CD4-positive, CD25-positive, alpha-beta regulatory T cell (primary cell): ENCODE measurements around the gene RBP5. TPM values are rescaled to one million over a fixed set of nuclear protein-coding genes. Genes with fewer than 3 reads are reported as not detected.

Source experiments
- ATAC-seq, 2 donors: fragments of 150-1000 bp; cut with Tn5 transposase; one replicate each; pipeline ENCODE4 v1.10.0; 2021; ENCODE audit warnings: low read depth in 2 of 2, moderate number of reproducible peaks in 2 of 2, moderate library complexity in 1 of 2
- DNase-seq, 3 donors: peaks; one replicate each; pipeline versions ENCODE4 v3.0.0 to v3.0.0-alpha.2; 2012 to 2022; ENCODE audit warnings: mixed read lengths in 1 of 3
- H3K27ac ChIP-seq: one replicate; pipeline ENCODE4 v1.7.0; 2013; ENCODE audit warnings: mild to moderate bottlenecking, low read length; ENCODE audit not compliant: insufficient read depth, poor library complexity, severe bottlenecking
- H3K27me3 ChIP-seq: one replicate; pipeline ENCODE4 v1.7.0; 2013; ENCODE audit warnings: low read length; ENCODE audit not compliant: control insufficient read depth, insufficient read depth
- H3K36me3 ChIP-seq: one replicate; pipeline ENCODE4 v1.7.0; 2013; ENCODE audit warnings: mild to moderate bottlenecking, low read length, moderate library complexity; ENCODE audit not compliant: control insufficient read depth, insufficient read depth
- H3K4me1 ChIP-seq: 2 replicates; pipeline ENCODE4 v1.7.0; 2013; ENCODE audit warnings: mild to moderate bottlenecking, low read length; ENCODE audit not compliant: insufficient read depth, control insufficient read depth, poor library complexity, severe bottlenecking
- H3K4me3 ChIP-seq: one replicate; pipeline ENCODE4 v1.7.0; 2013; ENCODE audit warnings: low read depth, mild to moderate bottlenecking, low read length, moderate library complexity
- H3K9me3 ChIP-seq, 2 experiments: 1 replicate in 1 of 2; 2 replicates in 1 of 2; pipeline ENCODE4 v1.7.0; 2013; ENCODE audit warnings: low read length in 2 of 2, mild to moderate bottlenecking in 1 of 2, moderate library complexity in 1 of 2; ENCODE audit not compliant: control insufficient read depth in 2 of 2
- H3K27ac Mint-ChIP-seq, 3 donors: one replicate each; pipeline ENCODE4 v1.8.0; 2020 to 2022; ENCODE audit warnings: mild to moderate bottlenecking in 3 of 3, mixed read lengths in 3 of 3, moderate library complexity in 2 of 3
- H3K27me3 Mint-ChIP-seq: one replicate; pipeline ENCODE4 v1.8.0; 2022; ENCODE audit warnings: mild to moderate bottlenecking, mixed read lengths
- H3K36me3 Mint-ChIP-seq: one replicate; pipeline ENCODE4 v1.8.0; 2020; ENCODE audit warnings: mixed read lengths
- H3K4me1 Mint-ChIP-seq, 4 donors: one replicate each; pipeline ENCODE4 v1.8.0; 2020 to 2022; ENCODE audit warnings: mixed read lengths in 4 of 4, mild to moderate bottlenecking in 1 of 4
- H3K4me3 Mint-ChIP-seq, 4 donors: one replicate each; pipeline ENCODE4 v1.8.0; 2020 to 2022; ENCODE audit warnings: mild to moderate bottlenecking in 4 of 4, mixed read lengths in 4 of 4, moderate library complexity in 3 of 4
- H3K9me3 Mint-ChIP-seq, 7 donors: one replicate each; pipeline ENCODE4 v1.8.0; 2020 to 2022; ENCODE audit warnings: mixed read lengths in 7 of 7, mild to moderate bottlenecking in 3 of 7, moderate library complexity in 2 of 7
- polyA plus RNA-seq, 4 donors: library from polyadenylated mRNA; unstranded; fragments of 300-500 nt; fragmentation: Illumina TruSeq; gene quantifications; one replicate each; pipeline ENCODE4 v1.2.3, GENCODE V29; 2021
- total RNA-seq: library from RNA; stranded (reverse); gene quantifications from one replicate; pipeline ENCODE4 v1.2.3, GENCODE V29; 2022

RBP5 gene
- total and polyA plus RNA-seq, 5 donors from 2014 or later, result not detected

DNA sequence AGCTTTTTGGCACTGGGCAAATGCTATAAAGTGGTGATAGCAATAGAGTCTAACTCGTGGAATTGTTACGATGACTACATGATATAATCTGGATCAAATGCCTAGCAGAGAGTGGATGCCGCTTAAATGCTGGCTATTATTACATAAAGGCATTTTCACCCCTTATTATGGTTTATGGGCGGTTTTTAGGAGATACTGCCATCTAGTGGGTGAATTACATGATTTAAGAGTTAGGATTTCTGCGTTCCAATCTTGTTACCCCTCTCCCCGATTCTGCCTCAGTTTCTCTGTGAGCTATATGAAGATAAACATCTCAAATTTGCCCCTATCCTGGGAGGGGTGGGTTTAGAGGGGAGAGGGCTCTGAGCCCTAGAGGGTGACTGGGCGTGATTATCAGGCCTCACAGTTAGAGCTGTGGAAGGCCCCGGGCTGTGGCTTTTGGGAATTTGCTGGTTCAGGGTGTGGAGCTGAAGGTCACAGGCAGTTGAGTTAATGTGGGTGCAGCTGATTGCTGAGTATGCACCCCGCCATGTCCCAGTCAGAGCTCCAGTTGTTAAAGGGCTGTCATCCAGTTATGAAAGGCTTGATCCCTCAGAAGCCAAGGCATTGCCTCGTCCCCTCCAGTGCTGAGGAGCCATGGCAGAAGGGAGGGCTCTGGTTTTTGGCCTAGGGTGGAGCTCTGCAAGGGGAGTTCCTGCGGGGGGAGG lies 15.9 kb upstream of the RBP5 start:
- peaks cover 0 to 3% (median under 1%) of the 10 kb centered on the region in 4 donors for H3K4me1 Mint-ChIP-seq
- H3K4me3 Mint-ChIP-seq, result no peak overlapping the region
- Histone ChIP-seq H3K27ac (no peak overlapping the region), H3K9me3 (no peaks in the 10 kb centered on the region), H3K4me3 (no peak overlapping the region), H3K4me1 (no peaks in the 10 kb centered on the region), H3K36me3 (peaks cover 33% of the 10 kb centered on the region), H3K27me3 (no peaks in the 10 kb centered on the region)
- H3K9me3 Mint-ChIP-seq, result no peaks in the 10 kb centered on the region
- no peaks in the 10 kb centered on the region for H3K27me3 Mint-ChIP-seq
- H3K36me3 Mint-ChIP-seq, result peaks cover 44% of the 10 kb centered on the region
- peak in 2 of 3 donors; percentile 27 to 54 for DNase-seq
- no peak for ATAC-seq
- H3K27ac Mint-ChIP-seq, result no peak overlapping the region

DNA sequence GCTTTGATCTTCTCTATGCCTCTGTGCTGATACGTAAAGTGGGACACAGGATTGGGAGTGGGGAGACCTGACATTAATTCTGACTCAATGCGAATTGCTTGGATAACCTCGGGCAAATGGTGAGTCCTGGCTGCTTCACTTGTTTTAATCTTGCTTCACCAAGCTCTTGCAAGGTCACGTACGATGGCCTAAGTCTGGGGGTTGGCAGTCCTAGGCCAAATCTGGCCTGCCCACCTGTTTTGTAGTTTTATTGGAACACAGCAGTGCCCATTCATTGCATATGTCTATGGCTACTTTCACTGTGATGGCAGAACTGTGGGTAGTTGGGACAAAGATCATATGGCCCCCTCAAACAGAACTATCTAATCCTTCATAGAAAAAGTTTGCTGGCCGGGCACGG lies 14.9 kb upstream of the RBP5 start:
- no peaks in the 10 kb centered on the region for H3K9me3 ChIP-seq
- H3K4me3 Mint-ChIP-seq, result no peak overlapping the region
- ATAC-seq (no peak), DNase-seq (no peak)
- H3K4me3 ChIP-seq, result no peak overlapping the region
- H3K27me3 Mint-ChIP-seq, result no peaks in the 10 kb centered on the region
- H3K36me3 Mint-ChIP-seq, result peaks cover 47% of the 10 kb centered on the region
- H3K27me3 ChIP-seq, result no peaks in the 10 kb centered on the region
- H3K4me1 ChIP-seq, result no peaks in the 10 kb centered on the region
- peaks cover 0 to 6% (median under 1%) of the 10 kb centered on the region in 4 donors for H3K4me1 Mint-ChIP-seq
- peaks cover 28% of the 10 kb centered on the region for H3K36me3 ChIP-seq
- H3K9me3 Mint-ChIP-seq, result no peaks in the 10 kb centered on the region
- H3K27ac ChIP-seq, result no peak overlapping the region
- no peak overlapping the region for H3K27ac Mint-ChIP-seq

DNA sequence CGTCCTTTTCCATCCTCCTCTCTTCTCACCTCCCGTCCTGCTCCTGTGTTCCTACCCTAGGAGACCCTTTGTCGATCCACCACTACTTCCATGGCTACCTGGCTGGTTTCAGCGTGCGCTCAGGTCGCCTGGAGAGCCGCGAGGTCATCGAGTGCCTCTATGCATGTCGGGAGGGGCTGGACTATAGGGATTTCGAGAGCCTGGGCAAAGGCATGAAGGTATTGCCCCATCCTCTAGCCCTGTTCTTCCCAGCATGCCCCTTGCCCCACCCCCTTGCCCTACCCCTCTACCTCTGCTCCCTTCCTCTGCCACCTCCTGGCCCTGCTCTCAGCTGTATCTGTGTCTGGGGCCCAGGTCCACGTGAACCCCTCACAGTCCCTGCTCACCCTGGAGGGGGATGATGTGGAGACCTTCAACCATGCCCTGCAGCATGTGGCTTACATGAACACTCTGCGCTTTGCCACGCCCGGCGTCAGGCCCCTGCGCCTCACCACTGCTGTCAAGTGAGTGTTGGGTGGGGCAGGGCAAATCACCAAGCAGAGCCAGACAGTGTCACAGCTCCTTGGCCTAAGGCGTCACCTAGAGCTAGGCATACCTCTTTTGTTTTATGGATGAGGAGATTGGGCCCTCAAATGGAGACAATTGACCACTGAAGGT lies 14.2 kb upstream of the RBP5 start:
- no peak for DNase-seq
- H3K4me3 ChIP-seq, result no peak overlapping the region
- Mint-ChIP-seq H3K36me3 (peaks cover 46% of the 10 kb centered on the region), H3K4me3 (no peak overlapping the region), H3K4me1 (peaks cover 0 to 6% (median 3%) of the 10 kb centered on the region in 4 donors), H3K27me3 (no peaks in the 10 kb centered on the region), H3K9me3 (no peaks in the 10 kb centered on the region), H3K27ac (peak overlapping the region in 2 of 3 donors; percentile 31 to 58)
- no peak for ATAC-seq
- H3K36me3 ChIP-seq, result peaks cover 28% of the 10 kb centered on the region
- H3K27ac ChIP-seq, result no peak overlapping the region
- H3K9me3 ChIP-seq, result no peaks in the 10 kb centered on the region
- H3K27me3 ChIP-seq, result no peaks in the 10 kb centered on the region
- H3K4me1 ChIP-seq, result no peaks in the 10 kb centered on the region

DNA sequence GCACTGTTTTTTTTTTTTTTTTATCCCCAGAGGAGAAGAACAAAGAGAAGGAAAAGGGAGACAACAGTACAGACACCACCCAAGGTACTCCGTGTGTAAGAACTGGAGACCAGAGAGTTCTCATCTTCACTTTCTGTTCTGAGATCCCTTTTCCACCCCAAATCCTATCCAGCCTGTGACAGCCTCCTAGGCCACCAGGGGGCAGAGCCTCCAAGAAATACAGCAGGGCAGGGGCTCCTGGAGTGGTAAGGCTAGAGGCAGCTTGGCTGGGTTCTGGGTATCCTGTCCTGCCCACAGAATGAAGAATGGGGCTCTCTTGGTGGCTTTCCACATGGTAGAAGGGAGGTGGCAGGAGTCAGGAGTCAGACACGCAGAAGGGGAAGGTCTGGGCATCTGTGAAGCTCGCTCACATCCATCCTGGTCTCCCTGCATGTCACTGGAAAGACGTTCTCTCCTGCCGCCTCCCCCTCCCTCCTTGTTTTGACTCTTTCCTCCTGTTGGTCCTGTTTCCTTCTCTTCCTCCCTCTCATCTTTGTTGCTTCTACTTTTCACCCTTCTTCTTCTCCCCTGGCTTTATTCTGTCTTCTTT lies 13.5 kb upstream of the RBP5 start:
- no peaks in the 10 kb centered on the region for H3K9me3 ChIP-seq
- Mint-ChIP-seq H3K27me3 (no peaks in the 10 kb centered on the region), H3K4me3 (no peak overlapping the region), H3K27ac (peak overlapping the region in 2 of 3 donors; percentile 23 to 31), H3K4me1 (peaks cover 0 to 6% (median 3%) of the 10 kb centered on the region in 4 donors), H3K9me3 (no peaks in the 10 kb centered on the region), H3K36me3 (peaks cover 50% of the 10 kb centered on the region)
- peaks cover 35% of the 10 kb centered on the region for H3K36me3 ChIP-seq
- no peaks in the 10 kb centered on the region for H3K4me1 ChIP-seq
- peak; percentile 65 to 71 for ATAC-seq
- no peaks in the 10 kb centered on the region for H3K27me3 ChIP-seq
- H3K27ac ChIP-seq, result no peak overlapping the region
- peak; percentile 25 to 65 (median 51) for DNase-seq
- H3K4me3 ChIP-seq, result no peak overlapping the region

DNA sequence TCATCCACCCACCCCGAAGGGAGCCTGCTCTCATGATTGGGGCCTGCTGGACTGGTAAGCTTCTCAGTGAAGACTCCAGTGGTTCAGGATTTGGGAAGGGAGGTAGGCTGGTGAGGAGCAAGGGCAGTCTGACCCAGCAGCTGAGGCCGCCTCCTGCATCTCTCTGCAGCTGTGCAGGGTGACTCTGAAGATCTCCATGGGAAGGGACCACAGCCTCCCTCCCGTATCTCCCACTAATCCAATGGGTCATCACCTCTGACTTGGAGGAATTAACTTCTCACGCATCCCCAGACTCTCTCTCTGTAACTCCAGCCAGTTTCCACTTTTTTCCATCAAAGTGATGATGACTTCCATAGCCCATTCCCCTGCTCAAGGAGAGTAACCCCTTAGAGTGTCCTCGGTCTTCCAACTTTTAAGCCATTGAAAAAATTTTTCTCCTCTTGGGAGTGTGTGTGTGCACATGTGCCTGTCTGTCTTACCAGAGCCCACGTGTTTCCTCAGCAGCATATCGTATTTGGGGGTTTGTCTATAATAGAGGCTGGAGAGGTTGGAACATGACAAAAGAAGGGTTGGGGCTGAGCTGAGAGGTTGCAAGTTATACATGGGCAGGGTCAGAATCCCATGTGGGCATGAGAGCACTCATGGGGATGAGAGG lies 12.8 kb upstream of the RBP5 start:
- no peaks in the 10 kb centered on the region for H3K27me3 ChIP-seq
- DNase-seq (no peak), ATAC-seq (no peak)

DNA sequence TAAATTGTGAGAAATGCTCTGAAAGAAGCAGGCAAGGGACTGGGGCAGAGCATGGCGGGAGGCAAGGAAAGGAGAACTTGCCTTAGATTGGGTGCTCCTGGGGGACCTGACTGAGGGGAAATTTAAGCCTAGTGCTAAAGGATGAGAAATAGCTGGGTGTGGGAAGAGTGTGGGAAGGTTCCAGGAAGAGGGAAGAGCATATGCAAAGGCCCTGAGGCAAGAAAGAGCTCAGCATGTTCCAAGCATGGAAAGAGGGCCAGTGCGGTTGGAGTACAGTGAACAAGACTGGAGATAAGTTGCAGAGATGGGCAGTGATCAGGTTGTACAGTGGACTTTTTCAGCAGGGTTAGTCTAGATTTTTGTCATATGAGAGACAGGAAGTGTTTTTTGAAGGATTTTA lies 10.5 kb upstream of the RBP5 start:
- H3K4me1 ChIP-seq, result no peaks in the 10 kb centered on the region
- no peak overlapping the region for H3K4me3 ChIP-seq
- H3K9me3 ChIP-seq, result no peaks in the 10 kb centered on the region
- Mint-ChIP-seq H3K9me3 (no peaks in the 10 kb centered on the region), H3K27me3 (no peaks in the 10 kb centered on the region), H3K27ac (no peak overlapping the region), H3K4me3 (no peak overlapping the region), H3K36me3 (peaks cover 56% of the 10 kb centered on the region), H3K4me1 (peaks cover 0 to 5% (median 2%) of the 10 kb centered on the region in 4 donors)
- no peak overlapping the region for H3K27ac ChIP-seq
- ATAC-seq, result no peak
- DNase-seq, result no peak
- H3K27me3 ChIP-seq, result no peaks in the 10 kb centered on the region
- peaks cover 51% of the 10 kb centered on the region for H3K36me3 ChIP-seq

More for the DNA sequence above, 12.8 kb upstream of the RBP5 start:
- H3K27ac ChIP-seq, result no peak overlapping the region
- Mint-ChIP-seq H3K27ac (peak overlapping the region in 2 of 3 donors; percentile 23 to 65), H3K4me1 (peaks cover 0 to 5% (median 3%) of the 10 kb centered on the region in 4 donors), H3K27me3 (no peaks in the 10 kb centered on the region), H3K36me3 (peaks cover 52% of the 10 kb centered on the region), H3K4me3 (no peak overlapping the region), H3K9me3 (no peaks in the 10 kb centered on the region)
- peaks cover 39% of the 10 kb centered on the region for H3K36me3 ChIP-seq
- H3K4me1 ChIP-seq, result no peaks in the 10 kb centered on the region
- no peak overlapping the region for H3K4me3 ChIP-seq
- H3K9me3 ChIP-seq, result no peaks in the 10 kb centered on the region

DNA sequence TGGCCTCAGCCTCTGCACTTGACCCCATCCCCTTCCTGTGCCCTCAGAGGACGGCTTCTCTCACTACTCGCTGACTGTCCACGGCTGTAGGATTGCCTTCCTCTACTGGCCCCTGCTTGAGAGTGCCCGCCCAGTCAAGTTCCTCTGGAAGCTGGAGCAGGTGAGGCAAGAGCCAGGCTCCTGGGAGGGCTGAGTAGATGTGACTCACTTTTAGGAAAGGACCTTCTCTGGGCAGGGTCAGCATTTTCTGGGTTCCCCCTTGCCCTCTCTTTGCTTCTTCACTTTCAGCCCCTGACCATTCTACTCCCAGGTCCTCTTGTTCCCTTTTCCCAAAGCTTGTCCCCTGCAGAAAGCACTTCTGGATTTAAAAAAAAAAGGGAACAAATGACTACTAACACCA lies 9.2 kb upstream of the RBP5 start:
- Histone ChIP-seq H3K9me3 (no peaks in the 10 kb centered on the region), H3K4me3 (no peak overlapping the region), H3K27ac (no peak overlapping the region), H3K27me3 (no peaks in the 10 kb centered on the region), H3K4me1 (no peaks in the 10 kb centered on the region), H3K36me3 (peaks cover 55% of the 10 kb centered on the region)
- H3K36me3 Mint-ChIP-seq, result peaks cover 58% of the 10 kb centered on the region
- H3K4me1 Mint-ChIP-seq, result peaks cover 0 to 9% (median 2%) of the 10 kb centered on the region in 4 donors
- H3K27ac Mint-ChIP-seq, result peak overlapping the region in 1 of 3 donors; percentile 42
- peak overlapping the region in 1 of 4 donors; percentile 44 for H3K4me3 Mint-ChIP-seq
- H3K9me3 Mint-ChIP-seq, result no peaks in the 10 kb centered on the region
- DNase-seq (no peak), ATAC-seq (no peak)
- H3K27me3 Mint-ChIP-seq, result no peaks in the 10 kb centered on the region
